Inflammatory macrophage treated with lipopolysaccharide for 4 hours (primary cell): ENCODE data around the gene EFNB1.

ENCODE experiments used
- DNase-seq: peaks from one replicate; pipeline ENCODE4 v3.0.0-alpha.2; 2020

Gene EFNB1

GRCh38 chrX:68844581-68844980 lies 15.8 kb downstream of the EFNB1 start:
- no peak for DNase-seq

DNA sequence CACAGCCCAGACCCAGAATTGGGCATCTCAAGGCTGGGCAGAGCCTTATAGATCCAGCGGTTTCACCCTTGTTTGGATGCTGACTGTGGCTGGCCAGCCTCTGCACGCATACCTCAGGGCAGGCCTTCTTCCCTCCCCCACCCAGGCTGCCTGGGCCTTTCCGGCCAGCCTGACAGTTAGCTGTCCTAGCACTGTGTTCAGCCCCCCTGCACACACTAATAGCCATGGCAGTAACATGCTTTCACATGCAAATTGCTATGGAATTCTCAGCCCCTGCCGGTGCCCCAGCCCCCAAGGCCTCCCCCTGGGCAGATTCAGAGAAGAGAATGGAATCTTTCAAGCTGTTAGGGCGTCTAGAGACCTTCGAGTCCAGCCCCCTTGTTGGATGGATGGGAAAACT lies 17.7 kb downstream of the EFNB1 start:
- no peak for DNase-seq

GRCh38 chrX:68847172-68847571 lies 18.4 kb downstream of the EFNB1 start:
- no peak for DNase-seq

DNA sequence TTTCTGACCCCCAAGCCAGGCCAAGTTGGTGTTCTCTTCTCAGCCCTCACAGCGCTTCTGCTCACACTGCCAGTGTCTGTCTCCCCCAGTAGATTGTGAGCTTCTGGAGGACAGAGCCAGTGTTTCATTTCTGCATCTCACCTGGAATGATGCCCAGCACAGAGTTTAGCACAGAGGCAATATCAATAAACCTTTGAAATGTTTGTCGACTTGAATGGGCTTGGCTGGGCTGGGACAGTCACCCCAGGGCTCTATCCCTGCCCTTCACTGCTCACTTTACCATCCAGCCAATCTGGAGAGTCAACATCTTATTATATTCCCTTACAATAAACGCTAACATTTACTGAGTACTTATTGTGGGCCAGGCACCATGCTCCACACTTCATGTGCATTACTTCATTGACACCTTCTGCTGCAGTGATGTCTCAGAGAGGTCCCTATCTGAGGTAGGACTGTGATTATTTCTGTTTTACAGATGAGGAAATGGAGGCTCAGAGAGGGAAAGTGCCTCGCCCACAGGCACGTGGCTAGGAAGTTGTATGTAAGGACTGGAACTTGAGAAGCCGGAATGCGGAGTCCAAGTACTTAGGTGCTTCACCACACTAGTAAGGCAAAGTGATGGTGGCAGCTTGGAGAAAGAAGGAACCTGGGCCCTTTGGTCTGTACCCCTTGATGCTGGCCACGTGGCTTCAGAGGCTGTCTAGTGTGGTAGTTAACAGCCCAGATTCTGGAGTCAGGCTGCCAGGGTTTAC lies 19.5 kb downstream of the EFNB1 start:
- DNase-seq = peak; percentile 13

DNA sequence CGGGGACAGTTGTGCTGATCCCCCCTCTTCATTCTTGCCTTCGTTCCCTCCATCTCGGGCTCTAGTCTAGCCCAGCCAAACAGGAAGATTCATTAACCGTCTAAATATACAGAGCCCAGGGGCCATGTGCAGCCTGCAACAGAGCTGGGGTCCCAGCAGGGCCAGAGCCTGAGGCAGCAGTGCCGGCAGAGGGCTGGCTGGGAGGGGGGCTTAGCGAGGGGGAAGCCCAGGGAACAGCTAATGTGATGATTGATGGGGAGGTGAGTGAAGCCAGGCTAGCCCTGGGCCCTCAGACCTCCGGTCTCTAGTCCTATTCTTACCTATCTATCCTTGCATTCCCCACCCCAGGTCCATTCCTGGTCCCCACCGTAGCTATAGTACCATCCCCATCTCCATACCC lies 22.3 kb downstream of the EFNB1 start:
- no peak for DNase-seq

DNA sequence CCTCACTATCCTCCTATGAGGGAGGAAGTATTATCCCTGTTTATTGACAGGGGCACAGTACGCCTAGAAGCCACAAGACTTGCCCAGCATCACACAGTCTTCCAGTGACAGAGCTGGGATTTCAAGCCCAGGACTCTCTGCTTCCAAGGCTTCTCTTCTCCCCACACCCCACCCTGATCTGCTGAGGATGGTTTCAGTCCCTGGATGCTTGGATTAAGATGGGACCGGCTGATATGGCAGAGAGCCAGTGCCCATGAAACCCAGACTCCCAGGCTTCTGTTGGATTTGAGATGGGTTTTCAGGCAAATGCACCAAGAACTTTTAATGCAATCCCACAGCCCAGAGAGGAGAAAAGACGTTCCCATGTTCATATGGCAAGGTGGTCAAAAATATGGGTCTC lies 23.2 kb downstream of the EFNB1 start:
- DNase-seq = no peak

GRCh38 chrX:68853665-68854251 lies 24.9 kb downstream of the EFNB1 start:
- no peak for DNase-seq

- peak; percentile 64 for DNase-seq
These were observed 36.5 kb downstream of the EFNB1 start for GRCh38 chrX:68865300-68865699.

DNA sequence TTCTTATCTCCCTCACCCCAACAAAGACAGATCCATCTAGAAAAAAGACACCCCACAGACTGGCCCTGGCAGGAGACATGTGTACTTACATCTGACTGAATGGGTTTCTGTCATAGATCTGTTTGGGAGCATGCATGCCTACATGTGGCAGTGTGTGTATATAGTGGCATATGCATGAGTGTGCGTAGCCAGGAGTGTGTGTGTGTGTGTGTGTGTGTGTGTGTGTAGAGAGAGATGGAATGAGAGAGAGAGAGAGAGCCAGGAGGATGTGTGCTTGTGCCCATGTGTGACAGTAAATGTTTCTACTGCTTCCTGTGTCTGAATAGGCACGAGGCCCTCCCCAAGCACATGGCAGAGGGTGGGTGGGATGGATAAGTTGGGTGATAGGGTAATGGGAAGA lies 37.1 kb downstream of the EFNB1 start:
- DNase-seq = no peak

DNA sequence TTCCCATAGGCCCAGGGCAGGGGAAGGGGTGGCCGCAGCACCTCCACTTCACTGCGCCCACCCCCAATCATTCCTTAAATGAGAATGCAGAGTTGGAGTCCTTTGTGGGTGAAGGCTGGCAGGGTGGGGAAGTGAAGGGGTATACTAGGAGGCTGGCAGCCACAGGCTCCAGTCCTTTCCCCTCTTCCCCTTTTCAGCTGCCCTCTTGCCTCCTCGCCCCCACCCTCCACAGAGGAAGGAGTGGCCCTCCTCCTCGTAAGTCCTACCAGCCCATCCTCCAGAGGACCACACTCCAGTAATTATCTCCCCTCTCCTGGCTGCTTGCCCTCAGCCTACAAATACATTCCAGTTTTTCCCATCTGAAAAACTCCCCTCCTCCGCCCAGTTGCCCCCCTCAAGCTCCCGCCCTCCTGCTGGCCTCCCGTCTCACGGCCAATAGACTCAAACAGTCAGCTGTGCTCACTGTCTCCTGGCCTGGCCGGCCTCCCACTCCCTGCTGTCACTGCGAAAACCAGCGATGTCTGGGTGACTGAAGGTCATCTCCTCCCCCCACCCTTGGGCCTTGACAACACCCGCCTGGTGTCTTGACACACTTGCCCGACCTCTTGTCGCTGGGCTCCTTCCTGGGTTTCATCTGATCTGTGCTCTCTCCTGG lies 38.8 kb downstream of the EFNB1 start:
- DNase-seq = peak; percentile 45

DNA sequence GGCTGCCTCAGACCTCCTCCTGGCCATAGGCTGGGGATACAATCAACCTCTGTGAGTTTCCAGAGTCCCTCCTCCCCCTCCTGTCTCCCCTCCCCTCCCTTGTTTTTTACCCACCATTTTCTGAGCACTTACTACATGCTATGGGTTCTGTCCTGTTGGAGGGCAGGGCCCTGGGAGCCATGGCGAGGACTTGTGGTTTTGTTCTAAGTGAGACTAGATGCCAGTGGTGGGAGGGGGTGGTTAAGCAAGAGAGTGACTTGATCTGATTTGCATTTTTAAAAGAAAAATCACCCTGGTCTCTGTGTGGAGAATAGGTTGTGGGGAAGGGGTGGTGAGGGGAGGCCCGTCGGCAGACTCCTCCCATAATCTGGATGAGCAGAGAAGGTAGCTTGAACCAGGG lies 39.5 kb downstream of the EFNB1 start:
- peak; percentile 49 for DNase-seq

DNA sequence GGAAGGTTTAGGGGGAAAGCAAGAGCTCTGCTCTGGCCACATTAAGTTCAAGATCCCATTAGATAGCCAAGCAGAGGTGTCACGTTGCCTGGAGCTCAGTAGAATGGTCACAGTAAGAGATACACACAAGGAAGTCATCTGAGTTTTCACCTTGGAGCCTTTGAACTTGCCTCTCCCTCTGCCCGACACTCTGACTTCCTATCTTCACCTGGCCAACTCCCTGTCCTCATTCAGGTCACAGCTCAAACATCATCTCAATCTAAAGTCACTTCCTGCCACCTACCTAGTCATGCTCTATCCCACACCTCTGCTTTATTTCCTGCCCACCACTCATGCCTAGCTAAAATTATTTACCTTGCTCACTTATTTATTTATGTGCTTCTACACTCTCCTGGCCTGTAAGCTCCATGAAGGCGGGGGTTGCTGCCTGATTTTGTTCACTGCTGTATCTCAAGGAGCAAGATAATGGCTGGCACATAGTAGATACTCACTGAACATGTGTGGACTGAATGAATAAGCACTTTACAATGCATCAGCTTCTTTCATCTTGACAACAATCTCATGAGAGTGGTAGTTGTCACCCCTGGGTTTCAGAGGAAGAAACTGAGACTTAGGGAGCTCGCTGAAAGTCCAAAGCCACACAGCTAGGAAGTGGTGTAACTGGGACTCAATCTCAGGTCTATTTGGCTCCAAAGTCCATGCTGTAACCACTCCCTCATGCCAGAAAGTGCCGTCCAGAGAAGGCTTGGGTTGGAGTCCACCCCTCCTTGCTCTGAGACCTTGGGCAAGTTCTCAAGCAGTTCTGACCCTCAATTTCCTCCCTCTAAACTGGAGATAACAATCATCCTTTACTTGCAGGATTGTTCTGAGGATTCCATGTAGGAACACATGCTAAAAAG lies 40.3 kb downstream of the EFNB1 start:
- DNase-seq = no peak

DNA sequence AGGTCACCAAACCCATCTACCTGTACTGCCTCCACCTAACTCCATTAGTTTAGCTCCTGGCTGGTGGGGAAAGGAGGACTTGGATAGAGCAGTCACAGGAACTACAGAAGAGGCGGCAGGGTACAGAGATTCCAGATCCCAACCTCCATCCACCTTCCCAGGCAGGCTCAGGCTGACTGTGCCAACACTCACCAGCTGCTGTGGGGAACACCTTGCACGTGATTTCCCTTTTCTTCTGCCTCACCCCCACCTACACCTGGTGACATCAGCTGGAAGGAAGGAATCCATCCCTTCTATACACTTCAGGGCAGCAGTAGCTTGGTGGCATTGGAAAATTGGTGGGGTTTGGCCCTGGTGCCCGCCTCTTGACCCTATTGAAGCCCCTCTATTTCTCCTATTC lies 41.5 kb downstream of the EFNB1 start:
- no peak for DNase-seq

DNA sequence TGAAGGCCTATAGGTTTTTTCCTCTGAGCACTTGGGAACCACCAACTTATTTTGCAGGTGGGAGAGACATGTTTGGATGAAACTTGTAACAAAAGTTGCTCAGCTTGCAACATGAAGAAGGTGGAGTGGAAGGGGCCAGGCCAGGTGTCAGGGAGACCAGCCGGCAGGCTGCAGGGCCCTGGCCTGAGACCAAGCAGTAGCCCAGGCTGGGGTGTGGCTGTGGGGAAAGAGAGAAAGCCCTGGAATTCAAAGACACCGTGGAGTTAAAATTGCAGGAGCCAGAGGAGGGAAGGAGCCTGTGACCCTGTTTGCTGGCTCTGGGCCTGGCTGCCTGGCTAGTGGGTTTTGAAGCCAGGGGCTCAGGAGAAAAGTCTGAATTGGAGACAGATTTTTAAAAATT lies 43.4 kb downstream of the EFNB1 start:
- no peak for DNase-seq

DNA sequence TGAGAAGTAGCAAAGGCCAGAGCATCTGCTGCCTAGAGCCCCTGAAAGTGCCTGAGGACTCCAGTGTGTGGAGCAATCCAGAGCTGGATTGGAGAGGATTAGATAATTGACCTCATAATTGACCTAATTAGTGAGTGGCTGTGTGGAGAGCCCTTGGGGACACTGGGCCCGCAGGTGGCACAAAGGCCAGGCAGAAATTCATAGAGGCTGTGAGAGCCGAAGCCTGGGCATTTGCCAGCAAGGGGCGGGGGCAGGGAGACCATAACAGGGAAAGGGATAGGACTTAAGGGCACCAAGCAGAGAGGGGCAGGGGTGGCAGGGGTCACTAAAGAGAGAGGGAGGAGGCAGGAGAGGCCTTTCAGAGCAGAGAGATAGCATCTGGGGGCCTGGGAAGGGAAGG lies 45.3 kb downstream of the EFNB1 start:
- DNase-seq = no peak

DNA sequence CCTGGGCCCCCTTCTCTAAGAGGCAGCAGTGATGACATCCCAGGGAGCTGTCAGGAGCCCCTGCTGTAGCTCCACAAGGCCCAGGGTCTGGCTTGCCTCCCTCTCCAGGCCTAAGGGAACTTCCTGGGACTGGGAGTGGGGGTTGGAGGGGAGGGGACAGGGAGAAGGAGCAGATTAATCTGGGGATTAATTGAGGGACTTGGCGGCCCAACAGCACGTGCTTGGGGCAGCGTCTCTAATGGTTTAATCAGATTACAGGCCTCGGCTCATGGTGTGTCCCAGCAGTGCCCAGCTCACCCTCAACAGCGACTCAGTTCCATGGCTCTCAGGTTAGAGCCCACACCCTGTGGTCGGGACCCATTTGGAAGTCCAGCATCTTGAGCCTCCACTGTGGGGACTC lies 47.9 kb downstream of the EFNB1 start:
- DNase-seq = no peak

GRCh38 chrX:68877606-68878005 lies 48.8 kb downstream of the EFNB1 start:
- no peak for DNase-seq

DNA sequence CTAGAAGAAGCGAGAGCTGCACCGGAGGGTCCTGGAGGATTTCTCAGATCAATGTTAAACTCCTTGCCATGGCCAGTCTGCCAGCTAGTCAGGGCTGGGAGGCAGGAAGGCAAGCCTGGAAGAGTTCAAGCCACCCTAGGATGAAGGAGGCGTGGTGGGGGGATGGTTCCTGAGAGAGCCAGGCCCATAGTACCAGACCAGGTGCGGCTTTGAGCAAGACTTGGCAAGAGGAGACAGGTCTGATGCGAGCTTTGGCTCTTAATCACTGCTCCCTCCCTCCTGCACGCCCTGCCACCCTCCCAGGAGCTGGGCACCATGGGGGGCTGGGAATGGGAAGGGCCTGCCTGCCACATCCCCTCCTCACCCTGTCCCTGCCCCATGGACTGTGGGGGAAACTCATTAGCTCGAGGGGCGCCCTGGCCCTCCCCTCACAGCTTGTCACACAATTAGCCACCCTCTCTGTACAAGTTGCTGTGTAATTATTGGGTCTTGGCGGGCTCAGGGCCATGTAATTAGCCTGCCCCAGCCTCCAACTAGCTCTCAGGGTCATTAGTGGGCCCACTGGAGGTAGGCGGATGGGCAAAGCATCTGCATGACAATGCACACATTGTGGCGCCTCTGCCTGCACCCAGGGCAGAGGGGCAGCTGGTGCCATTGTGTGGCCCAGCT lies 50.3 kb downstream of the EFNB1 start:
- no peak for DNase-seq

GRCh38 chrX:68880846-68881552 lies 52.2 kb downstream of the EFNB1 start:
- no peak for DNase-seq

GRCh38 chrX:68881911-68882310 lies 53.1 kb downstream of the EFNB1 start:
- no peak for DNase-seq

GRCh38 chrX:68883800-68884199 lies 55.0 kb downstream of the EFNB1 start:
- DNase-seq = no peak

DNA sequence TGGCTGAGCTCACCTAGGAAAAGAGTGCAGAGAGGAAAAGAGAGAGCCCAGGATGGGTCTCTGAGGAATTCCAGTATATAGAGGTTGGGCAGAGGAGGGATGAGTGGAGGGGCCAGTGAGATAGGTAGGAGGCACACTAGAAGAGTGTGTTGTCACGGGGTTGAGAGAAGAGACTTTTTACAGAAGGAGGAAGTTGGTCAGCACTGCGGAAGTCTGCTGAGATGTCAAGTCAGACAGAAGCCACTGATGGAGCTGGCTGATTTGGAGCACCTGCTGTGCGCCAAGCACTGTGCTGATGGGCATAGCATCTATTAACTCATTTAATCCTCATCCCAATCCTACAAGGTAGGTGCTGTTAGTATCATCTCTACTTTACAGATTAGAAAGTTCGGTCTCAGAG lies 60.4 kb downstream of the EFNB1 start:
- DNase-seq = peak; percentile 26
